Dedifferentiated amniotic fluid mesenchymal stem cell (primary cell): Measurements from ENCODE around the gene PLD1.
"Not testable (repeated sequence)": the region's sequence is repeated elsewhere in the genome, so short reads cannot be mapped to it uniquely, and the experiment has no call there.

Source experiments
- DNase-seq: peaks from one replicate; pipeline ENCODE4 v3.0.0-alpha.2; 2016; ENCODE audit errors: extremely low spot score

PLD1 gene

GRCh38 chr3:171699601-171700000, 110.7 kb downstream of the PLD1 start:
- no peak for DNase-seq

GRCh38 chr3:171696805-171697204, 113.5 kb downstream of the PLD1 start:
- DNase-seq = no peak

DNA sequence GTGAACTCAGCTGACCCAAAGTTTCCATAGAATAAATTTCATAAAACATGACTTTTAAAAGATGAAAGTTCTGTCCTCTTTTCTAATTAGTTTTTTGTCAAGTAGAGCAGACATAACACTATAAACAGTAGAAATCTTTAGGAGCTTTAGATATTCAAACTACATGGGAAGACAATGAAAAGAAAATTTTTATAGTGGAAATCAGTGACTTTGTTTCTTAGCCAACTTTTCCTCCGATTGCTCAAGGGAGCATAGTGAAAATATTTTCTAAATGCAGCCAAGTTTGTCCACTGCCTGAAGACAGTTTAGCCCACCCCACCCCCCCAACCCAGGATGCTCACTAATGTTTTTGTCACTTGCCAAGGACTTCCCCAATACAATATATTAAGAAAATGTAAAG, 114.9 kb downstream of the PLD1 start:
- no peak for DNase-seq

DNA sequence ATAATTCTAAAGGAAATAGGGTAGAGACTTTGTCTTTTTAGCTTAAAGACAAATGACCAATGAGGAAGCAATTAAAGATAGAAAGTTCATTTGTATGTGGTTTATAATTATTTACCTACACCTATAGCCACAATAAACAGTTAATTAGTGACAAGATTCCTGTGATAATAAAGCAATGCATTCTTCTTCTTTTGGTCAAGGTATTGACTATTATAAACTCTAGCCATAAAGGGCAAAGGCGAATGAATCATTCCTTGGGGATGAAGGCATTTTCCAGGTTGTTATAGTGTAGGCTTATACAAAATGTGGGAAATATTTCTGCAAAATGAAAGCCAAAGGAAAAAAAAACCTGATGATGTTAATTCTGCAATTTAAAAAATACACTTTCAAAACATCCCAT, 115.4 kb downstream of the PLD1 start:
- no peak for DNase-seq

- not testable (repeated sequence) for DNase-seq
Measured at GRCh38 chr3:171692551-171692950, 117.7 kb downstream of the PLD1 start.

DNA sequence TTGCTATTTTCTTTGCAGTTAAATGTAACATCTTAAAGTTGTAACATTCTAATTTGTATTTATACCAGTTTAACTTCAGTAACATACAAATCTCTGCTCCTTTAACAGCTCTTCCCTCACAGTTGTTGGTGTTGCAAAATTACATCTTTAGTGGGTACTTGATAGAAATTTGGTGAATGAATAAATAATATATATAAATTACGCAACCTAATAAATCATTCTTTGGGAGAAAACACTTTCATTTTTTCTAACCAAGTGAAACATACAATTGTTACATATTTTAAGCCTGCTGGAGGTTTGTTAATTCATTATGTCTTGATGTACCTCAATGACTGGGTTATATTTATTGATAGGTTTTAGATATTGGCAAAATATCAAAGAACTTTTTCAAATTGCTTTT, 118.8 kb downstream of the PLD1 start:
- DNase-seq = no peak

GRCh38 chr3:171690281-171690680, 120.0 kb downstream of the PLD1 start:
- DNase-seq = no peak

- no peak for DNase-seq
Measured at GRCh38 chr3:171688593-171688992, 121.7 kb downstream of the PLD1 start.

DNA sequence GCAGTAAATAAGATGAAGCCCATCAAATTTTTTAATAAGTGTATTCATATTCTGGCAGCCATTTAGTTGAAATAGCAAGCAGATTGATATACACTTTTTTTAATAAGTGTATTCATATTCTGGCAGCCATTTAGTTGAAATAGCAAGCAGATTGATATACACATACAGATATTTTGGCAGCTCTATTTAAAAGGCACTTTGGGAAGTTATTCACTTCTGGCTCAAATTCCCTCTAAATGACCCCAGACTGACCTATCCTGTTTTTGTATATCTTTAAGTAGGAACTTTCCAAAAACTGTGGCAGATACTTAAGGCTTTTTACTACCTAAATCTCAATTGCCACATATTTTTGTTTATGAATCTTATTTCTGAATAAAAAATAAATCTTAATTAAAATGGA, 122.3 kb downstream of the PLD1 start:
- DNase-seq = no peak

- no peak for DNase-seq
Measured at GRCh38 chr3:171687581-171687980, 122.7 kb downstream of the PLD1 start.

GRCh38 chr3:171687064-171687463, 123.2 kb downstream of the PLD1 start:
- no peak for DNase-seq

GRCh38 chr3:171685116-171685895, 125.0 kb downstream of the PLD1 start:
- DNase-seq = no peak

DNA sequence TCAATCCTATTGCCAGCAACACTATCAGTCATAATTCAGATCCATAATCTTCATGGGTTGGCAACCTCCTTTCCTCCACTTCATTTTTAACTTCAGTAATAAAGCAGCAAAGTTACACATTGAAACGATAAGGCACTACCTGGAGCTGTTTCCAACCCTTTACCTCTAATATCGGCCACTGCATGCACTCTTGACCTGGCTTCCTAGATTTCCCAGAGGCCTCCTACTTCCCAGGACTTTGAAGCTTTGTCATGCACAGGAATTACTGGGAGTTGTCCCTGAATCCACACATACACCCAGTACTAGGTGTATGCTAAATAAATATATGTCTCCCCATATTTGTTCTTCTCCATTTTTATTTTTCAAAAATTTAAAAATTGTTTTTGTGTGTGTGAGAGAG, 126.1 kb downstream of the PLD1 start:
- no peak for DNase-seq

- no peak for DNase-seq
Measured at GRCh38 chr3:171682743-171683142, 127.5 kb downstream of the PLD1 start.

- DNase-seq = no peak
Measured at GRCh38 chr3:171680726-171681411, 129.4 kb downstream of the PLD1 start.

GRCh38 chr3:171678971-171679492, 131.3 kb downstream of the PLD1 start:
- DNase-seq = no peak

DNA sequence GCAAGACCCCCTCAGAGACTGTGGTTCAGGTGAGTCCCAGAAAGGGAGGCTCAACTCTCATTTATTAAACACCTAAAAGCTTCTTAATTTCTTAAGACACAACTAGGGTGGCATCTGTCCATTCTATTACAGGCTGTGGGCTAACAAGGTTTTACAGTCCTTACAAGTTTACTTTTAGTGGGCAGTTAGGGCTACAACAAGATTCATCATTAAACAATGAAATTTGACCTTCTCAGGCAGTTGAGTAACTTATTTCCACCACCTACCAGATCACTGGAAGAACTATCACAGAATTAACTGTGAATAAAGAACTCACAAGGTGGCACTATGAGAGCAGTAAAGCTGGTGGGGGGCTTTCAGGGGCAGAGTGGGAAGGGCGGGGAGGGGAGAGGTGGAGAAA, 132.6 kb downstream of the PLD1 start:
- no peak for DNase-seq

DNA sequence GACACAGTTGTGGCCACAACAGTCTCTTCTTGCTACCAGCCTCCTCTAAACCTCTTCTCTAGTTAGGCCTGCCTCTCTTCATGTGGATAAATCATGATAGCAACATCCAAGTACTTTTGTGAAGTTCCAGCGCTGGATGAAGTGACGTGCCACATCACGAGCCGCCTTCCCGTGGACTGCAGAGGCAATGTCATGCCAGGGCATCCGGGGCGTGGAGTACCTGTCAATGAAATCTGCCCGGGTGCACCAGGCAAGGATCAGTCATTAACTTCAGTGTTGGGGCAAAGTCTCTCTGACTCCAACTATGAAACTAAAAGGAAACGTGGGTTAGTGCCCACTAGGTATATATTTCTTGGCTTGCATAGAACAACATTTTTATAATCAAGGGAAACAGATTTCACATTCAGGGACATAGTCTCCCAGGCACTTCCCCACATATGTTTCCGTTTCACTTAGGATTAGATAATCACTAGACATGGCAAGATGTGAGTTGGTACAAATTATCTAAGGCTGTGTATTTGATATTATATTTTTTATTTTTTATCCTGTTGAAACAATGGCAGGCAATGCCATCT, 133.6 kb downstream of the PLD1 start:
- DNase-seq = no peak

DNA sequence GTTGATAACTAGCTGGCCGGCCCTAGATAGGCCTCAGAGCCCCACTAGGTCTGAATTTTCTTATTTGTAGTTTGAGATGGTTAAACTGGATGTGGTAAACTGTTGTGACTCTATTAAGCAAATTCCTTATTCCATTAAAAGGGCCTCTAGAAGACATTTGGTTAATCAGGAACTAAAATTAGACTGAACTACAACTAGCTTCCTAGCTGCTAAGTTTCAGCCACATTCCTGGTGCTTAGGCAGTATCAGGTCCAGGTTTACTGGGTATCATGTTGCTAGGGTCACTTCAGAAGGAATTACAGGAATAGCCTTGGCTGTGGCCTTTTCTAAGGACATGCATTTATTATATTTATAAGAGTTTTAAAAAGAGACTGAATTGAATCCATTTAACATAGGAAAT, 136.3 kb downstream of the PLD1 start:
- no peak for DNase-seq

GRCh38 chr3:171672538-171672937, 137.7 kb downstream of the PLD1 start:
- DNase-seq = no peak

GRCh38 chr3:171672124-171672523, 138.2 kb downstream of the PLD1 start:
- DNase-seq = no peak

DNA sequence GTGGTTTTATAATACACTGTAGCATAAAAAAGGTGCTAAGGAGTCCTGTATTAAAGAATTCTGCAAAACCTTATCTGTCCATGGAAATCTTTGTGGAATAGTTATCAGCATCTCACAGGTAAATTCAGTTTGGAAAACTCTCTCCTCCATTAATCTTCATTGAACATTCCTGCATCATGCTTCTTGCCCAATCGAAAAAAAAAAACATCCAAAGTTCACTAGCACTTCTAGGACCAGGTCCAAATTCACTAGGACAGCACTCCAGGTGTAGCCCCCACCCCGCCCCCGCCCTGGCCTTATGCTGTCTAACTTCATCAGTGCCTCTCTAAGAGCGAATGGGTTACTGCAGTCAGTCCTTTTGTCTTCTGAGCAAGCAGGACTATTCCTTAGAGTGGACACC, 138.6 kb downstream of the PLD1 start:
- no peak for DNase-seq

DNA sequence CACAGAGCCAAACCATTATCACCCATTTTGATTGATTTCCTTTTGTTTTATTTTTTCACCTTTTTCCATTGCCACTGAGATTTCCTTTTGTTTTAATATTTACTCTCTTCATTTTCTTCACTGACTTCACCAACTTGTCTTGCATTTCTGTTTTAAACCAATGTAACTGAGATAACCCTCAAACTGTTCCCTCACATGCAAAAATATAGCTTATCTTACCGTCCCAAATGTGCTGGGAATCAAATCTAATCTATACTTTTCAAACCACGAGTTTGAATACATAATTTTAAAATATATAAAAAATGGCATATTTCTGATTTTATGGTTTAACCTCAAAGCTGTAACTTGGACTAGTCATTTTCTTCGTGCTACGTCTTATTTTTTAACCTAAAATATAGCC, 143.8 kb downstream of the PLD1 start:
- no peak for DNase-seq
